RKO (cell line): ENCODE results near the gene ORC3.
A peak's percentile ranks its signal among the peaks of the same experiment; 100 is the strongest.

Experiments used
- DNase-seq: peaks from one replicate; pipeline ENCODE4 v3.0.0-alpha.2; 2016; ENCODE audit warnings: low spot score

The ORC3 gene

DNA sequence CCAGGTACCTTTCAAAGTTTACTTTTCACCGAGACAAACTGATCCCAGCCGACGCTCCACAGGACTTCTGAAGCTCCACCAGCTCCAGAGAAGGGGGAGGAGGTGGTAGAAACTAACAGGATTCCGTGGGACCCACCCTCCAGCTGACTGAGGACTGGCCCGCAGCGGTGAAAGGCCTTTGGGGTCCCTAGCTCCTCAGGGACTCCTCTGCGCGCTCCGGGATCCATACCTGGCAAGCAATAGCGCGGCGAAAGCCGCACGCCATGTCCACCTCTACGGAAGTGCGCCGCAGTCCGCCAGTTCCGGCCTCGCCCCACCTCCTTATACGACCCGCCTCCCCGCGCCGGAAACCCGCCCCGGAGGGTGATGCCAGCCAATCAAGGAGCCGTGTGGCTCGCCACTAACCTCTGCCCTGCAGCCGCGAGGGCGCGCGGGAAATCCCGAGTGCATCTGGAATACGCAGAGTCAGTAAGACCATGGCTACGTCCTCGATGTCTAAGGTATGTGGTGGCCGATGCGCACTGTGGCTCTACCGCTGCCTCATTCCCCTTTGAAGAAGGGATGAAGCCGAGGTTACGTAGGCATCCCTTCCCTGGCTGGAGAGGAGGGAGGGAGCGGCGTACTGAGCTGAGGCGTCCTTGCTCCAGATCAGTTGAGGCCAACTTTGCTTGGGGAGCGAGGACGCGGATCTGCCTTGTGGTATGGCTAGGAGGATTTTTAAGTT lies at the start of gene ORC3, which contains the start of gene RARS2:
Gene ORC3 (plus strand): TSS at position 443 of the 724 bp plus-strand sequence. CDS start 34 bp downstream, at position 477.
Gene RARS2 (minus strand): TSS at position 295 of the 724 bp plus-strand sequence. CDS start 30 bp downstream, at position 265.
- DNase-seq, result peak; percentile 96

DNA sequence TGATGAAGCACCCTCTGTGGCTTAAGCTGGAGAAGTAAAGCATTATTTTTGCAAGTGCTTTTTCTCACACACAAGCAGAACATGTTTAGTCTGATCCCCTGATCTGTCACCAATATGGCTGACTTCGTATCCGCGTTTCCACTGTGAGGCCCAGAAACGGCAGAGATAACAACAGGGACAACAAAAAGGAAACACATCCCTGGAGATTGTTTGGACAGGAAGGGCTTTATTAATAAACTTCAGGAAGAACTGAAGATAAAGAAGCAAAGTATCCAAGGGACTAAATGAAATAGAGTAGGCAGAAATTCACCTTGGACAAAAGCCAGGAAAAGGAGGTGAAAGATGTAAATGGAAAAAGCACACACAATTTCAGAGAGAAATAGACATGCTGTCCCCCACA lies 49.4 kb upstream of the ORC3 start:
- no peak for DNase-seq

DNA sequence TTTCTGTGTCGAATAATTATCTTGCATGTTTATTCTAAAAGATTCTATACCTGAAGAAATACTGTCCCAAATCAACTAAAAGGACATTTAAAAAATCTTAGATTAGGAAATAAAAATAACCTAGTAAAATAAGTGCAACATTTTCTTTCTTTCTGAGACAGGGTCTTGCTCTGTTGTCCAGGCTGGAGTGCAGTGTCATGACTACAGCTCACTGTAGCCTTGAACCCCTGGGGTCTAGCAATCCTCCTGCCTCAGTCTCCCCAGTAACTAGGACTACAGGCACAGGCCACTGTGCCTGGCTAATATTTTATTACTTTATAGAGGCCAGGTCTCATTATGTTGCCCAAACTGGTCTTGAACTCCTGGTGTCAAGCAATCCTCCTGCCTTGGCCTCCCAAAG lies 48.9 kb upstream of the ORC3 start:
- DNase-seq, result no peak

DNA sequence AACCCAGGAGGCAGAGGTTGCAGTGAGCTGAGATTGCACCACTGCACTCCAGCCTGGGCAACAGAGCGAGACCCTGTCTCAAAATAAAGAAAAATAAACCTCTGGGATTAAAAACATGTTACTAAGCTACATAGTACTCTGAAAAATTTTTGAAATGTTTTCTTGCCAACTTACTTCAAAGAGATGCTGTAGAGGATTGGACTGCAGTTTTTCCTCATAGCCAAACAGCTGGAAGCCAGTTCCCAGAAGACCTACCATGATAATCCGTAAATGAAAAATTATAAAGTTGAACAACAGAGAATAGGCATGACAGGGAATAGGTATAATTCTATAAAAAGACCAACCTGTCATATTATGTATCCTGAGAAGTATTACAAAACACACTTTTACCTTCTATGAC lies 48.2 kb upstream of the ORC3 start:
- no peak for DNase-seq

DNA sequence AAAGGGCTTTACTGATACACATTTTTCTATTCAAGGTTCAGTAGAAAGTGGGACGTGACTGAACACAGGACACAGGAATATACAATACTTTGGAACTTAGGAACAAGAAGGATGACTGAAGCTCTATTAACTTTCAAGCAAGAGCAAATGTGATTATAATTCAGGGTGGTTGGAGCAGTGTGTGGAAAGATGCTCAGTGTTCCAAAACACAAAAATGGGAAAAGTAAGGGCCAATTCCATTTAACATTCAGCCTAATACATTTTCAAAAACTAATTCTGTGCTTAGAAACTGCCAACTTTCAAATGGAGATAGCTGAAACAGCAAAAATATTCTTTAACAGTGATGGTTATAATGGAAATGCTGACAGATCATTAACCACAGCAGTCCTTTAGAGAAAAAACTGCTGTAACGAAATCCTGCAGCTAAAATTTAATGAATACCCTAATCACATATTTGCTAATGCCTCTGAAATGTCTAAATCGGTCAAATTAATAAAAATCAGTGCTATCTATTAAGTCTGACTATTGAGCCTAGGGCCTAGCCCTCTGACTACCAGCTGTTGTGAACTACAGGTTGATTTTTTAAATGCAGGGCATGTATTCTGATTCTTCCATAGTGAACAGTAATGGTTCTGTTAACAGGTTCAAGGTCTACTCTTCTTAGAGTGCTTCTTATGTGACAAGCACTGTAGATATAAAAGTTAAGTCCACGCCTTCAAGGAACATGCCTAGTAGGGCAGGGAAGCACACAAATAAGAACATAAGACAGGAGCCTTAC lies 46.0 kb upstream of the ORC3 start:
- no peak for DNase-seq

DNA sequence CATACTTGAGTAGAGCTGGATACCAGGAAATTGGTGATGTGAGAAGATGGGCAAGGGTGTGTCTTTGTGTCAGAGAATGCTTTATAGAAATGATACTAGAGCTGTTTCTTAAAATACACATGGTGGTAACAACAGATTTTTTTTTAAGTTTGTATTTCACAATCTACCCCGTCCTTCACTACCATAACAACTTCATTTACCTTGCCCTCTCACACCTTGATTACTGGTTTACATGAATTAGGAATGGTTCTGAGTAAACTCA lies 45.5 kb upstream of the ORC3 start:
- DNase-seq, result no peak

DNA sequence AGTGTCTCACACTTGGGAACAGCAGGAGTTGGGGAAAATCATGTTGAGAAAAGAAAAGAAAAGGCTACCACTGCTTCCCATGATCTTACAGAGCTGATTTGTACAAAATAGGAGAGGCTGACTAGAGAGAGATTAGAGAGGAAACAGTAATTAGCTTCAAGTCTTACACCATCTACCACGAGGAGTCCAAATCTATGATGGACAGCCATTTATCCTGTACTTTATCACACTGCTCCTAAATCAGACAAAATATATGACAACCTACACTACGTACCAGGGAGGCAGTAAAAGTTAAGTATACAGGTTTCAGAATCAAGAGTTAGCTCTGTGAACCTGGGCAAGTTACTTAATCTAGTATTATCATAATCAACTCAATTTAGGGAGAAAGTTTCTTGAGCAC lies 38.1 kb upstream of the ORC3 start:
- DNase-seq, result no peak

DNA sequence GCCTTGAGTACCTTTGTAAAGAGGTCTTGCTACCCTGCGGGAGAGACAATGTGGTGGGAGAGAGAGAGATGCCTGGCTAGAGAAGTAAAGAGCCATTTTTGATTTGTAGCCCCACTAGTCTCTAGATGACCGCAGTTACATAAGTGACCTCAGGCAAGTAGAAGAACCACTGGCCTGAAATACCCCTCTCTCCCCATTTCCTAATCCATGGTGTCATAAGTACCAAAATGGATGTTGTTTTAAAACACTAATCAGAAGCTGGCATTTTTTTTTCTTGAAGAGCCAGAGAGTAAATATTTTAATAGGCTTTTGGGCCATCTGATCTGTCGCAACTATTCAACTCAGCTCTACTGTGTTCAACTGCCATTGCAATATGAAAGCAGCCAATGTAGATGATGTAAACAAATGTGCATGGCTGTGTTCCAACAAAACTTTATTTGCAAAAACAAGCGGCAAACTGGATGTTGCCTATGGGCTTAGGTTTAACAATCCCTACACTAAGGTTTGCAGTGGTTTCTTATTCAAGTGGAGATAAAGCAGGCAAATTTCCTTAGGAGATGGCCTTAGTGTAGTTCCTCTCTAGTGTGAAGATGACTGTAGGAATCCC lies 36.7 kb upstream of the ORC3 start:
- DNase-seq, result no peak

DNA sequence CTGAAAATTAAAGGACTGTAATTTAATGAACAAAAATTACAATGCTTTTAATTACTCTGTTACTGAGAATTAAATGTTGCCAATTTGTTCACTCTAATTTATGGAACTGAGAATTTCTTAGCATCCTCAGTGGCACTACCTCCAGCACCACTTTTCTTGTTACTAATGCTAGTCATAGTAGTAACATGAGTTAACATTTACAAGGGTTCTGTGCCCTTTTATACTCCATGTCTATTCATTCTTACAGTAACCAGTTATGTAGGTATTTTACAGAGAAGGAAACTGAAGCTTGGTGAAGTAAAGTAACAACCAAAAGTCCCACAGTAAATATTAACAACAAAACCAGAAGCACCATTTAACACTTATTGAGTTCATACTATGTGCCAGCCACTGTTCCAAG lies 34.4 kb upstream of the ORC3 start:
- DNase-seq, result no peak

DNA sequence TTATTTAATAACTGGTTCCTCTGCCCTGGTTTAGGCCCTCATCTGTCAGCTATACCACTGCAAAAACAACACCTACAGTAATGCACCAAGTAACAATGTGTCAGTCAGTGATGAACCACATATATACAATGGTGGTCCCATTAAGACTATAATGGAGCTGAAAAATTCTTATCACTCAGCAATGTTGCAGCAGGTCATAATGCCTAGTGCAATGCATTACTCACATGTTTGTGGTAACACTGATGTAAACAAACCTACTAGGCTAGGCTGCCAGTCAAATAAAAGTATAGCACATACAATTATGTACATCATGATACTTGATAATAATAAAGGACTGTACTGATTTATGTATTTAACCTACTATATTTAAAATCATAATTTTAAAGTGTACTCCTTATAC lies 31.5 kb upstream of the ORC3 start:
- no peak for DNase-seq

DNA sequence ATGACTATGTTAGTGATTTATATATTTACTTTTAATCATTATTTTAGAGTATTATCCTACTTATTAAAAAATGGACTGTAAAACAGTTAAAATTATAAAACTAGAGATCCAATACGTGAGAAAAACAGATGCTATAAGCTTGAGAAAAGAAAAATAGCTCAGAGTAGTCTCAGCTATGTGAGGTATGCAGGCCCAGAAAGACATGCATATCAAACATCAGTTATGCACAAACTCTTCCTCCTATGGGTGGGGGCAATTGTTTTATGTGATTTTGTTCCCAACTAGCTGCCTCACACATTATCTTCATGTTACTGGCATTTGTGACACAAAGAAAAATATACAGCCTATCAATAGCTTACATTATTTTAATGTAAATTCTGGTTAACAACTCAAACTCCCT lies 28.9 kb upstream of the ORC3 start:
- no peak for DNase-seq

DNA sequence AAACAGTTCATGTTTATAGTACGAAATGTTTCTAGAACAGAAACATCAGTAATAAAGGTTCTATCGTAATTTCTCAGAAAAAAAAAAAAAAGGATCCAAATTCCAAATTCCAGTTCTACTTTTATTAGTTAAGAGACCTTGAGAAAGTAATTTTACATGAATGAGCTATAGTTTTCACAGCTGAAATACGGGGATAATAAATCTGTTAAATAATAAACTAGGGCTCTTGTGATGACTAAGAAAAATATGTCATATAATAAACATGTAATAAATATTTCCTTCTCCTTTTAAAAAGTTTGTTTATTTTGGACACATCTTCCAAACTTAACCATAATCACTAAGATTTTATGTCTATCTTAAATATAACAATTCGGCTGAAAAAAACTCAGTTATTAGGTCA lies 17.9 kb upstream of the ORC3 start:
- no peak for DNase-seq

DNA sequence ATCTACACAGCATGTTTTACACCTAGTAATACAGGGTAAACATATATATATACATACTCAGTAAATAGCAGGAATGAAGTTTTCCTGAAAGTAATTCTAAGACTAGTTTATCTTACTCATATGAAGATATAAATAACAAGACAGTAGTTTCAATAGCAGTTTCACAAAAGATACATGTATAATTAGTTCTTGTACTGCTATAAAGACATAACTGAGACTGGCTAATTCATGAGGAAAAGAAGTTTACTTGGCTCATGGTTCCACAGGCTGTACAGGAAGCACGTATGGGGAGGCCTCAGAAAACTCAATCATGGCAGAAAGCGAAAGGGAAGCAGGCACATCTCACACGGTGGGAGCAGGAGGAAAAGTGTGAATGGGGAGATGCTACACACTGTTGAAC lies 17.1 kb upstream of the ORC3 start:
- no peak for DNase-seq

DNA sequence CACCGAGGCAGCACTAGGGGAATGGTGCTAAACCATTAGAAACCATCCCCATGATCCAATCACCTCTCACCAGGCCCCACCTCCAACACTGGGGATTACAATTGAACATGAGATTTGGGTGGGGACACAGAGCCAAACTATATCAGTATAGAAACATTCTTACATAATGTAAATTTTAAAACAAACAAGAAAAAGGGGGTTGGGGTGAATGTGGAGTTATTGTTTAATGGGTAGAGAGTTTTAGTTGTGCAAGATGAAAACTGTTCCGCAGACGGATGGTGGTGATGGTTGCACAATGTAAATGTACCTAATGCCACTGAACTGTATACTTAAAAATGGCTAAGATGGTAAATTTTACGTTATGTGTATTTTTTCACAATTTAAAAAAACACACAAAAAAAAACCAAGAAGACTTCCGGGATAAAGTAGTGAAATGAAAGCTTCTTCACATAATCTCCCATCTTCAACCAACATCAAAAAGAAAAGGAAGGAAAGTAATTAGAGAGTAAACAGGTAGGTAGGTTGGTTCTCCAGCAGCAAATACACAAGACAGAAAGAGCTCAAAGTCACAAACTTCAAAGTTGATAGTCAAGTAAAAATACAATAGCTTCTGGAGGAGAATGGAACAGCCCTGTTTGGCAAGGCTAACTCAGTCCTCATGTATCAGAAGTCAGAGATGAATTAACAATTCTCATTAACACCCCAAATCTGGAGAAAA lies 16.5 kb upstream of the ORC3 start:
- no peak for DNase-seq

DNA sequence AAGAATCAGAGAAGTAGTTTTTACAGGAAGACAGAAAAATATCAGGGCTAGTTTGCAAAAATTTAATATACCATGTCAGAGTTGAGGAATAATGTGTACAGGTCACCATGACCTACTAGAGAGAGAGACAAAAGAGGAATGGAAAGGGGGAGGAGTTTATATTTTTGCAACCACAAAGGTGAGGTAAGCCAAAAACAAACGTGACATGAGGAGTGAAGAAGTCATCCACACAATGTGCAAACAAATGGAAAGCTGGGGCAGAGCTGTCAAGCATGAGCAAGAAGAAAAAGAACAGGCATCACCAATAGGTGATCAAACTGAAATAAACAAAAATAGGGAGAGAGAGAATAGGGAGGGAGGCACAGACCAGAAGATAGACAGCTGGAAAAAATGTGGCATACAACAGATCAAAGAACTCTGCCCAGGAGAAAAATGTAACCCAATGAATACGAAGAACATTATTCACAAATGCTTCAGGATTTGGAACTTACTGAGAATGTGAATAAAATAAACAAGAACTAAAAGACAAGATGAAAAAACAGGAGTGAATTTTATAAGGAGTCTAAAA lies 15.6 kb upstream of the ORC3 start:
- no peak for DNase-seq

DNA sequence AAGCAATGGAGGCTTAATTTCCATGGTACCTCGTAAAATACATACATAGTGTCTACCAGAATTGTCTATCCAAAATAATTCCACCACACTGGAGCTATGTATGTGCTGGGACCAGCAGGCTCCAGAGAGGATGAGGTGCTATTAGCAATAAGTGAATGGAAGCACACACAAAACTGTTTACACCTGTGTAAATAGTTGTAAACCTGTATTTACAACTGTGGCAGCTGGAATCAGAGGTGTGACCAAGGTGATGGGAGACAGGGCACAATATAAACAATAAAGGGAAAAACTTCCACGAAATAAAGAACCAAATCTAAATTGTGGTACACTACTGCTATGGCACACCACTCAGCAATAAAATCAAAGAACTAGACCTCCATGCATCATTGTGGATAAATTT lies 14.5 kb upstream of the ORC3 start:
- DNase-seq, result no peak

DNA sequence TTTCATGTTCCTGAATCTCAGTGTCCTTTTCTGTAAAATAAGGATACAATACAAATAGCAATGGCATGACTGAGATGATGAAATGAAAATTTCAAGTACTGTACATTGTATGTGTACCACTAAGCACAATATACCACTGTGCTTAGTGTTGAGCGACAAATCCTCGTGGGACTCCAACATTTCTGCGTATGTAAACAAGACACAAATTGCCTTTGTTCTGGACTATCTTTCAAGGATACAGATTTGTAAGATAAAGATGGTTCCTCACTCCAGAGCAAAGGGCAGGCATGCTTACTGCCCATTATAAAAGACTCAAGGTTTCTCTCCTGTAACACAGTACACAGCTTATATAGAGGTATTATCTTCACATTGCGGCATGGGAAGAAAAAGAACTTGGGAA lies 6.1 kb upstream of the ORC3 start:
- DNase-seq, result no peak

DNA sequence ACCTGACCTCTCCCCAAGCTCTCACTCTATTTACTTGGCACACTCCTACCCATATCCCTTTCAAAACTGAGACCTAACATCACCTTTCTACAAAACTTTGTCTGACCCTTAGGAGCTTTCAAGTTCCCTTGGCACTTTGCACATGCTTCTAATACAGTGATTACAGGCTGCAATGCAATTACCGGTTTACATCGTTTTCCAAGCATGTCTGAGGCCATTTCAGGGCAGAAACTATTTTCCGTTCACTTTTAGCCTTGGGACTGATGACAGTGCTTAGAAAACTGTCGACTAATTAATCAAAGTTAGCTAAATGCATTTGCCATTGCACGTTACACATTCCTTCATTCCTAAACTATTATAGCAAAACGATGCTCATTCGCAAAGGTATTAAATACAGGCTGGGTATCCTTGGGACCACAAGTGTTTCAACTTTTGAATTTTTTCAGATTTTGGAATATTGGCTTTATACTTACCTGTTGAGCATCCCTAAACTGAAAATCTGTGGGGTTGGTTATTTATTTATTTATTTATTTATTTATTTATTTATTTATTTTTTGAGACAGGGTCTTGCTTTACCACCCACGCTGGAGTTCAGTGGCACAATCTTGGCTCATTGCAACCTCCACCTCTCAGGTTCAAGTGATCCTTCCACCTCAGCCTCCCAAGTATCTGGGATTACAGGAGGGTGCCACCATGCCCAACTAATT lies 3.4 kb upstream of the ORC3 start:
- no peak for DNase-seq

DNA sequence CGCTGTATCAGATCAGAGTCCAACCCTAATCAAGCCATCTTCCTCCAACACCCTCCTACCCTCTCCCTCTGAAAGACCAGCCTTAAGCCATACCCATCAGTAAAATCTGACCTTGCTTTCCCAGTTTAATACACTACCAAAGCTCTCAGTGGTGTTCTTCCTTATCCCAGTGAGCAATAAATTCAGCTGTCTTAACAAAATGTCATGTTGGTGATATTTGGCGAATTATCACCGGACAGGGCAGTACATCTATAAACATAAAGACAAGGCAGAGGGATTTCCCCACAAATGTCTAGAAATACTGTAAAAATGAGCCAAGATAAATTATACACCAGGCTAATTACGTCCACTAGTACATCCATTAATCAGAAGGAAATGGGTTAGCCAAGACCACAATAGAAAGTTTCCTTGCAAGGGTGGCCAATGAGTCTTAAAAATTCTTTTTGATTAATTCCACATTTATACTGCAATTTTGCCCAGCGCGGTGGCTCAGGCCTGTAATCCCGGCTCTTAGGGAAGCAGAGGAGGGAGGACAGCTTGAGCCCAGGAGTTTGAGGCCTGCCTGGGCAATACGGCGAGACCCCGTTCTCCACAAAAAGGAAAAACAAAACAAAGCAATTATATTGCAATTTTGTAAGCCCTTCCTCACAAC lies 1.1 kb upstream of the ORC3 start:
- peak; percentile 14 for DNase-seq

DNA sequence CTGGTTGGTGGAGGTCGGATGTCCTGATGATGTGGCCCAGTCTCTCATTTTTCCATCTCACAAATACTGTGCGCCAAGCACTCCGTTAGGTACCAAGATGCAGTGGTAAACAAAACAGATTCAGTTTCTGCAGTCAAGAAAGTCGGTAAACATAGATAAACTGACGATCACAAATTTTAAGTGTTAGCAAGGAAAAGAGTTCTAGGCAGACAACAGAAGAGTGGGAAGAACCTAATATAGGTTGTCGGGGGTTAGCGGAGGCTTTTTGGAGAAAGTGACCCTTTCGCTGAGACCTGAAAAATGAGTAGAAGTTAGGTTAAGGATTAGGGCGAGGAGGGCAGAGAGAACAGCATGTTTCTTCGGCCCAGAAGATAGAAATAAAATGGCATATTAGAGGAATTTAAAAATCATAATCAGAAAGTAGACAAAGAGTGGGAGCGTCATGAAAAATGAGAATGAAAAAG lies 514 bp downstream of the ORC3 start:
- DNase-seq, result no peak

DNA sequence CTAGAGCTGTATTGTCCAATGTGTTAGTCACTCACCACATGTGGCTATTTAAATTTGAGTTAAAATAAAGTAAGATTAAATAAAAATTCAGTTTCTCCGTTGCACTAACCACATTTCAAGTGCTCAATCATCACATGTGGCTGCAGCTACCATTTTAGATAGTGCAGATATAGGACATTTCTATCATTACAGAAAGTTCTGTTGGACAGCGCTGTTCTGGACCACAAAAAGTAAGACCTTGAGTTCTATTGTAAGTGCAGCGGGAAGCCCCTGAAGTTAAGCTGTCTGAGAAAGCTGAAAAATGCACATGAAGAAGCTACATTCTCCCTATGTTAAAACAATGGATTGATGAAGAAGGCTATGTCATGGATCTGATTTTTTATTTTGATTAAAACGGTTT lies 1.1 kb downstream of the ORC3 start:
- DNase-seq, result peak; percentile 21
